Vagina (tissue), 2 donors: ENCODE data around the gene GLA.

Experiments used
- POLR2AphosphoS5 ChIP-seq, 2 donors: sonication (generic); formaldehyde crosslinking; IDR thresholded peaks; one replicate each; pipeline ENCODE4 v1.9.0; 2017; ENCODE audit warnings: antibody characterized with exemption in 2 of 2, mild to moderate bottlenecking in 2 of 2, low read depth in 1 of 2; ENCODE audit not compliant: insufficient read depth in 1 of 2
- TF ChIP-seq, protein P1 (sequence below), 3 experiments: fragments of 450-650 bp in 2 of 3; fragments of 200-600 bp in 1 of 3; sonication (generic) in 1 of 3; IDR thresholded peaks; one replicate each; pipeline ENCODE4 v1.5.1; 2017 to 2019; ENCODE audit warnings: antibody characterized with exemption in 3 of 3, mild to moderate bottlenecking in 2 of 3, moderate library complexity in 2 of 3

DNA sequence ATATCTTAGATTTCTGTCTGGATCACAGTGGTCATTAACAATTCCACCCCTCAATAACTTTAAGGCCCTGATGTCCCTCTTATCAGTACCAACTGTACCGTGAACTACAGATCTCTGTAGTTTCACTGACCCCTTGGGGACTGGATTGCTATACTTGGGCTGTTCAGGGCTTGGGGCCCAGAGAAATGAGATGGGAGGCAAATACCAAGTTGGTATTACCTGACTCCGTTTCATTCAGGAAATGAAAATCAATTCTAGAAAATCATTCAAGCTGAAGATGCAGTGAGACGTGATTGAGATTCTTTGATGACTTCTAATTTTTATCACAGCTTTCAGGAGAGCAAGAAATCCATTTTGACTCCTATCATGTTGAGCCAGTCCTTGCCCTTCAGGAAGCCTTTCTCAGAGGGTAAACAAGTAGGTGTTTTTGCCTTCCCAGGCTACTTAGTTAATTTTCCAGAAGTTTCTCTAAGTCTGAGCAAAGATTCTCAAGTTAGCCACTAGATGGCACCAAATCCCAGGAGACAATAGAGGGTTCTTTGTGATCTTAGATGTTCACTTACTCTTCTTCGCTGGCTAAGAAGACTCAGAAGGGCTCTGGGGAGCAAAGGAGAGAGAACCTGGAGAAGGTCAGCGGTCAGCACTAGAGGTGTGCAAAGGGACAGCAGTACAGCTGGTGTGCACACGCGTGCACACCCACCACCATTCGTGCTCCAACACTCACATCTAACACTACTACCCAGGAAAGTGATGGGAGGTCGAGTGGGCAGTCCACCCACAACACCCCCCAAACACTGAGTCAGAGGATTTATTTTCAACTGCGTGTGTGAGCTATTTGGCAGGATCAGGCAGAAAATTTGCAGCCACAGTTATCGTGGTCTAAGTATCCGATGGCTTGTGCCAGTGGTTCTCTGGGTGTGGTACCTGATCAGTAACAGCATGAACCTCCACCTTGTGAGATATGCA, 7.7 kb upstream of the GLA start:
- peak; percentile 32 to 75 for TF ChIP-seq POLR2AphosphoS5 (IDR thresholded peaks at IDR 0.05; ENCODE audit: insufficient read depth in 1 of 2, low read depth in 1 of 2)
- TF ChIP-seq, protein P1, sequence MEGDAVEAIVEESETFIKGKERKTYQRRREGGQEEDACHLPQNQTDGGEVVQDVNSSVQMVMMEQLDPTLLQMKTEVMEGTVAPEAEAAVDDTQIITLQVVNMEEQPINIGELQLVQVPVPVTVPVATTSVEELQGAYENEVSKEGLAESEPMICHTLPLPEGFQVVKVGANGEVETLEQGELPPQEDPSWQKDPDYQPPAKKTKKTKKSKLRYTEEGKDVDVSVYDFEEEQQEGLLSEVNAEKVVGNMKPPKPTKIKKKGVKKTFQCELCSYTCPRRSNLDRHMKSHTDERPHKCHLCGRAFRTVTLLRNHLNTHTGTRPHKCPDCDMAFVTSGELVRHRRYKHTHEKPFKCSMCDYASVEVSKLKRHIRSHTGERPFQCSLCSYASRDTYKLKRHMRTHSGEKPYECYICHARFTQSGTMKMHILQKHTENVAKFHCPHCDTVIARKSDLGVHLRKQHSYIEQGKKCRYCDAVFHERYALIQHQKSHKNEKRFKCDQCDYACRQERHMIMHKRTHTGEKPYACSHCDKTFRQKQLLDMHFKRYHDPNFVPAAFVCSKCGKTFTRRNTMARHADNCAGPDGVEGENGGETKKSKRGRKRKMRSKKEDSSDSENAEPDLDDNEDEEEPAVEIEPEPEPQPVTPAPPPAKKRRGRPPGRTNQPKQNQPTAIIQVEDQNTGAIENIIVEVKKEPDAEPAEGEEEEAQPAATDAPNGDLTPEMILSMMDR (IDR thresholded peaks at IDR 0.05): peak; percentile 56 to 73 (median 59)
